Measurements from ENCODE around the gene MGLL.

DNA sequence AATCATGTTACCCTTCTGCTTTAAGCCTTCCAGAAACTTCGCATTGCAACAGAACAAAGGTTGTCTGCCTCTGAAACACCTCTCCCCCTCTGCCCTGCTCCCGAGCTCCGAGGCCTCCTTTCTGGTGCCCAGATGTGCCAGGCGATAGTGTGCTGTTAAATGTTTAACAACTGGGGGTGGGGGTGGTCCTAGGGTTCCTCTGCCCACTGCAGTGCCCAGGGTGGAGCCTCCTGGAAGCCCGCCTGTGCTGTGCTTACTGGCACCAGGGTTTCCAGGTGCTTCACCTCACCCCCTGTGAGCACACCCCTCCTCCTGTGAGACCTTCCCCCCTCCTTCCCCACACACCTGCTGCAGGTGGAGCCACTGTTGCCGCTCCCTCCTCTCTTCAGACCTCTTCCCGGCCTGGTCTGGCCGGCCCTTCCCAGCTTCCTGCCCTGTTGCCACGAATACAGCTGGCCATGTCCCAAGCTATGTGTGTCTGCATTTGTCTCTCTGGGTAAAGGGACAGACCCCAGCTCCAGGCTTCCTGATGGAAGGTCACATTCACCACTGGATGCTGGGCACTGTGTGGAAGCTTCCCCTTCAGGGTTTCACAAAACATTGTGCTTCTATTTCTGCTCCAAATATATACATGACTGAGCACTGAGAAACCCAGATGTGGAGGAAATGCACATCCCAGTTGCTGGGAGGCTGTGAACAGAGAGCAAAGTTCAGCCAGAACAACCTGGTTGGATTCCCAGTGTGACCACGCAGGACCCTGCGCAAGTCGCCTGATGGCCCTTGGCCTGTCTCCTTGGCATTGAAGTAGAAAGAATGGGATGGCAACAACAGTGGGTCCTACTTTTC is 37.2 kb downstream of the MGLL start:
- TF ChIP-seq CTCF (IDR thresholded peaks at IDR 0.05), result no peak
- no peak for TF ChIP-seq EZH2 (IDR thresholded peaks at IDR 0.05; ENCODE audit: borderline replicate concordance, insufficient read depth, low read depth, low read length, poor library complexity, severe bottlenecking)
